Heart left ventricle (tissue), 13 donors: ENCODE measurements around the gene RPS6KA5.

Source experiments
- POLR2A ChIP-seq, 2 donors: fragments of 450-650 bp; IDR thresholded peaks; one replicate each; pipeline ENCODE4 v1.6.1; 2017; ENCODE audit warnings: antibody characterized with exemption in 2 of 2, mild to moderate bottlenecking in 2 of 2, moderate library complexity in 2 of 2
- TF ChIP-seq, protein P1 (sequence below), 12 donors: fragments of 200-600 bp; sonication (generic) in 4 of 12; IDR thresholded peaks; one replicate each; pipeline versions ENCODE4 v1.5.0 to v1.8.0; 2018 to 2022; ENCODE audit warnings: antibody characterized with exemption in 12 of 12, mild to moderate bottlenecking in 5 of 12
- donor health status: ischemic (EF 13 %, LVEDD 7.1; RV severe dilation, severe dysfunction).
- donor health status: DM: no; HTN: yes; CAD: no.
- donor health status: DM: no; HTN: no; CAD: no.
- donor health status: ischemic (EF 25% LVEDD 6.9; RV normal size, moderate dysfunction).
- donor health status: ischemic (EF 25% LVEDD 5.7; RV mildly dilated, moderate dysfunction).
- donor health status: ischemic (EF 35%, LVEDD 5.7; RV mildly dilated, moderate dysfunction).
- donor health status: nonischemic (EF 11% LVEDD 7.7; RV severe dilation, severe dysfunction).
- donor health status: DM: yes; HTN: yes; CAD: no.
- donor health status: PGD.
- donor health status: ischemic (EF 29% LVEDD 5.4; RV normal size, mild dysfunction).
- donor health status: nonischemic (EF 23%, LVEDD 6.1; RV moderate dilation, normal function).

DNA sequence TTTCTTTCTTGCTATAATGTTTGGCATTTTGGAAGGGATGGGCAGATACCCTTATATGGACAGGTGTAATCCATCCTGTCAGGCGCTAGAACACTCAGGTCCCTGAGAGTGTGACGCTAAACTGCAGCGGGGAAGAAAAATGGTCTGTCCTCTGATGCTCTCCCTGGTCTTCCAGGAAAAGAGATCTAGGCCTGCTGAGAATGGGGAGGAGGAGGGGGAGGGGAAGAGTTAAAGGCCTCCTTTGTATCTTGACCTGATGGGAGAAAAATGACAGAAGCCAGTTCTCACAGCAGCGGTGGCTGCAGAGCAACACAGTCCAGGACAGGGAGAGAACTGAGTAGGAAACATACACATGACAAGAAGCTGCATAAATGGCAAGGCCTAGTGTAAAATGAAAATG, 61.1 kb downstream of the RPS6KA5 start:
- TF ChIP-seq POLR2A (IDR thresholded peaks at IDR 0.05): no peak
- TF ChIP-seq, protein P1, sequence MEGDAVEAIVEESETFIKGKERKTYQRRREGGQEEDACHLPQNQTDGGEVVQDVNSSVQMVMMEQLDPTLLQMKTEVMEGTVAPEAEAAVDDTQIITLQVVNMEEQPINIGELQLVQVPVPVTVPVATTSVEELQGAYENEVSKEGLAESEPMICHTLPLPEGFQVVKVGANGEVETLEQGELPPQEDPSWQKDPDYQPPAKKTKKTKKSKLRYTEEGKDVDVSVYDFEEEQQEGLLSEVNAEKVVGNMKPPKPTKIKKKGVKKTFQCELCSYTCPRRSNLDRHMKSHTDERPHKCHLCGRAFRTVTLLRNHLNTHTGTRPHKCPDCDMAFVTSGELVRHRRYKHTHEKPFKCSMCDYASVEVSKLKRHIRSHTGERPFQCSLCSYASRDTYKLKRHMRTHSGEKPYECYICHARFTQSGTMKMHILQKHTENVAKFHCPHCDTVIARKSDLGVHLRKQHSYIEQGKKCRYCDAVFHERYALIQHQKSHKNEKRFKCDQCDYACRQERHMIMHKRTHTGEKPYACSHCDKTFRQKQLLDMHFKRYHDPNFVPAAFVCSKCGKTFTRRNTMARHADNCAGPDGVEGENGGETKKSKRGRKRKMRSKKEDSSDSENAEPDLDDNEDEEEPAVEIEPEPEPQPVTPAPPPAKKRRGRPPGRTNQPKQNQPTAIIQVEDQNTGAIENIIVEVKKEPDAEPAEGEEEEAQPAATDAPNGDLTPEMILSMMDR (IDR thresholded peaks at IDR 0.05): no peak
